GM19397 (cell line): Measurements from ENCODE around the gene MUC4.
"Not testable (repeated sequence)": the region's sequence is repeated elsewhere in the genome, so short reads cannot be mapped to it uniquely, and the experiment has no call there.

Source experiments
- ATAC-seq: cut with Tn5 transposase; IDR thresholded peaks from one replicate; pipeline ENCODE4 v1.9.1; 2021; ENCODE audit warnings: mild to moderate bottlenecking, moderate library complexity; ENCODE audit not compliant: unreplicated experiment

The MUC4 gene

GRCh38 chr3:195748661-195749060 lies 63.1 kb downstream of the MUC4 start:
- ATAC-seq, result no peak

GRCh38 chr3:195746751-195747150 lies 65.0 kb downstream of the MUC4 start:
- ATAC-seq, result no peak

GRCh38 chr3:195746346-195746745 lies 65.4 kb downstream of the MUC4 start:
- ATAC-seq, result no peak

GRCh38 chr3:195744437-195744836 lies 67.3 kb downstream of the MUC4 start:
- no peak for ATAC-seq

- no peak for ATAC-seq
These were observed 72.1 kb downstream of the MUC4 start for GRCh38 chr3:195739561-195740111.

- no peak for ATAC-seq
These were observed 73.3 kb downstream of the MUC4 start for GRCh38 chr3:195738274-195739044.

- not testable (repeated sequence) for ATAC-seq
These were observed 73.9 kb downstream of the MUC4 start for GRCh38 chr3:195737782-195738181.

- ATAC-seq, result no peak
These were observed 74.8 kb downstream of the MUC4 start for GRCh38 chr3:195736866-195737490.

- ATAC-seq, result no peak
These were observed 76.6 kb downstream of the MUC4 start for GRCh38 chr3:195735036-195735695.

- no peak for ATAC-seq
These were observed 78.8 kb downstream of the MUC4 start for GRCh38 chr3:195732940-195733339.

- no peak for ATAC-seq
These were observed 80.3 kb downstream of the MUC4 start for GRCh38 chr3:195731356-195731905.

- ATAC-seq, result no peak
These were observed 82.1 kb downstream of the MUC4 start for GRCh38 chr3:195729476-195730251.

- ATAC-seq, result not testable (repeated sequence)
These were observed 82.9 kb downstream of the MUC4 start for GRCh38 chr3:195728789-195729188.

- ATAC-seq, result no peak
These were observed 84.0 kb downstream of the MUC4 start for GRCh38 chr3:195727606-195728195.

GRCh38 chr3:195725916-195726740 lies 85.6 kb downstream of the MUC4 start:
- ATAC-seq, result not testable (repeated sequence)

GRCh38 chr3:195724363-195724762 lies 87.4 kb downstream of the MUC4 start:
- not testable (repeated sequence) for ATAC-seq

GRCh38 chr3:195722996-195723345 lies 88.8 kb downstream of the MUC4 start:
- ATAC-seq, result not testable (repeated sequence)

GRCh38 chr3:195722139-195722995 lies 89.4 kb downstream of the MUC4 start:
- ATAC-seq, result not testable (repeated sequence)
